ENCODE data around the gene DEAF1. TPM values are rescaled to one million over a fixed set of nuclear protein-coding genes. Genes with fewer than 3 reads are reported as not detected.

DEAF1 gene
- total RNA-seq, 6 experiments from 2014 or later: 11.3 to 17.9 (median 14.0) TPM

DNA sequence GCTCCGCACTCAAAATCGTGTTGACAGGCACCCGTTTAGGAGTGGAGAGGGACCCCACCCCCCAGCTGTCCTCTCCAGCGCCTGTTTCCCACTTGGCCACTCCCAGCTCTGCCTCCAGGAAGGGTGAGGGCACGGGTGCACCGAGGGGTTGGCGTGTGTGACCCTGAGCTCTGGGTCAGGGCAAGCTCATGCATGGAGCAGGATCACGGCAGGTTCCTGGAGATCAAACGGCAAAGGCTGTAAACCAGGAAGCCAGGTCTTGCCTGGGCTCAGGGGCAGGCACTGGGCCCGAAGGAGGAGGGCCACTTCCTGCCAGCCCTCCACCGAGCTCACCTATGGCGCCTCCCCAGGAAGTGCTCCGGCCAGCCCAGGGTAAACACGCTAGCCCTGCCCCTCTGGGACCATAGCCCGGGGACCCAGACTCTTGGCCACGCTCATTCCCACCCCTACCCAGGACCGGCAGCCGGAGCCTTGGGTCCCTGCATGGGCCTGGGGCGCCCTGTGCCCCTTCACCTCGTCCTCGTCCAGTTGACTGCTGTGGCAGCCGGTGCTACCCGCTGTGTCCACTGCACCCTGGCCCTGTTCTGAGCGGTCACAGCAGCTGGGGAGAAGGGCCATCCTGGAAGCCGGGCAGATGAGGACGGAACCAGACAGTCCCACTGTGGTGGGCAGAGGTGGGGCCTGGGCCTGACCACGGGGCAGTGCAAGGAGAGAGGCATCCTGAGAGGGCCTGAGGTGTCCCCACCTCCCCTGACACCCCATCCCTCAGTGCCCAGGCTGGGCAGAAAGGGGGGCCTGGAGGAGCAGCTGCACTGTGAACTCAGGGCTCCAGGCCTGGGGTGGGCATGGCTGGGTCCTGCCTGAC, 10.0 kb upstream of the DEAF1 start:
- peak; percentile 84 for TF ChIP-seq POLR2A (IDR thresholded peaks at IDR 0.05)
- no peak for TF ChIP-seq CTCF (IDR thresholded peaks at IDR 0.05)
- intact Hi-C loops (cut with DNase I): no loop called here
- no peaks in the 10 kb centered on the region for H3K36me3 ChIP-seq
- H3K27ac ChIP-seq: peak overlapping the region; percentile 53 to 77 (median 70)
- ATAC-seq (peak; percentile 64 to 79 (median 70)), DNase-seq (peak; percentile 93 to 97 (median 97))
- H3K27me3 ChIP-seq: no peaks in the 10 kb centered on the region
- H3K9me3 ChIP-seq: no peaks in the 10 kb centered on the region
- WGBS (ENCODE audit: insufficient coverage, low coverage, low lambda C conversion rate, missing lambda C conversion rate): 40% methylated on average over 1 of the region's 27 CpGs
- peak overlapping the region; percentile 67 to 91 (median 86) for H3K4me3 ChIP-seq
- peaks cover 0 to 57% (median 28%) of the 10 kb centered on the region in 4 donors for H3K4me1 ChIP-seq

- peak in 1 of 3 donors; percentile 50 for DNase-seq
- Histone ChIP-seq H3K9me3 (no peaks in the 10 kb centered on the region), H3K27ac (peak overlapping the region; percentile 53 to 77 (median 70)), H3K4me1 (peaks cover 0 to 53% (median 26%) of the 10 kb centered on the region in 4 donors), H3K4me3 (peak overlapping the region in 2 of 3 donors; percentile 86 to 91), H3K36me3 (no peaks in the 10 kb centered on the region), H3K27me3 (no peaks in the 10 kb centered on the region)
- intact Hi-C loops (cut with DNase I): no loop called here
- 72% methylated on average over 6 of the region's 18 CpGs for WGBS (ENCODE audit: insufficient coverage, low coverage, low lambda C conversion rate, missing lambda C conversion rate)
- TF ChIP-seq POLR2A (IDR thresholded peaks at IDR 0.05): no peak
- no peak for TF ChIP-seq CTCF (IDR thresholded peaks at IDR 0.05)
- ATAC-seq: no peak
Measured at GRCh38 chr11:704228-704674, 9.2 kb upstream of the DEAF1 start.

- no peak for ATAC-seq
- Histone ChIP-seq H3K4me1 (peaks cover 0 to 51% (median 23%) of the 10 kb centered on the region in 4 donors), H3K36me3 (no peaks in the 10 kb centered on the region), H3K27ac (peak overlapping the region in 2 of 3 donors; percentile 40 to 77), H3K4me3 (no peak overlapping the region), H3K27me3 (no peaks in the 10 kb centered on the region), H3K9me3 (no peaks in the 10 kb centered on the region)
- no peak for DNase-seq
- intact Hi-C loops (cut with DNase I): no loop called here
- no peak for TF ChIP-seq CTCF (IDR thresholded peaks at IDR 0.05)
- no peak for TF ChIP-seq POLR2A (IDR thresholded peaks at IDR 0.05)
- WGBS (ENCODE audit: insufficient coverage, low coverage, low lambda C conversion rate, missing lambda C conversion rate): 40% methylated on average over 1 of the region's 9 CpGs
Measured at GRCh38 chr11:703506-703905, 8.5 kb upstream of the DEAF1 start.

- Histone ChIP-seq H3K9me3 (no peaks in the 10 kb centered on the region), H3K27ac (peak overlapping the region in 2 of 3 donors; percentile 40 to 77), H3K27me3 (no peaks in the 10 kb centered on the region), H3K36me3 (no peaks in the 10 kb centered on the region), H3K4me1 (peaks cover 0 to 44% (median 20%) of the 10 kb centered on the region in 4 donors), H3K4me3 (peak overlapping the region in 1 of 3 donors; percentile 6)
- intact Hi-C loops (cut with DNase I): no loop called here
- WGBS (ENCODE audit: insufficient coverage, low coverage, low lambda C conversion rate, missing lambda C conversion rate): 30% methylated on average over 8 of the region's 26 CpGs
- TF ChIP-seq POLR2A (IDR thresholded peaks at IDR 0.05) (peak; percentile 49), CTCF (IDR thresholded peaks at IDR 0.05) (no peak)
- ATAC-seq (peak; percentile 38 to 52 (median 47)), DNase-seq (peak; percentile 83 to 88 (median 87))
Measured at GRCh38 chr11:702462-703461, 7.7 kb upstream of the DEAF1 start.

All from right lobe of liver (tissue), 6 donors.